Muscle of back (tissue), 11 donors: ENCODE measurements around the gene FHL2. TPM values are rescaled to one million over a fixed set of nuclear protein-coding genes. Genes with fewer than 3 reads are reported as not detected.

Source experiments
- DNase-seq, 3 donors: peaks; one replicate each; pipeline versions ENCODE4 v3.0.0 to v3.0.0-alpha.2; 2013
- polyA plus RNA-seq, 10 donors: library from polyadenylated mRNA; unstranded; fragments of 120-200 nt; gene quantifications; one replicate each; pipeline ENCODE4 v1.2.1, GENCODE V29; 2013; ENCODE audit not compliant: insufficient read length in 10 of 10

Gene FHL2
- polyA plus RNA-seq, 10 donors: 31.8 to 55.0 (median 42.9) TPM

- no peak for DNase-seq
These were observed 75.7 kb downstream of the FHL2 start for GRCh38 chr2:105323111-105323510.

- DNase-seq: no peak
These were observed 76.8 kb downstream of the FHL2 start for GRCh38 chr2:105321875-105322646.

DNA sequence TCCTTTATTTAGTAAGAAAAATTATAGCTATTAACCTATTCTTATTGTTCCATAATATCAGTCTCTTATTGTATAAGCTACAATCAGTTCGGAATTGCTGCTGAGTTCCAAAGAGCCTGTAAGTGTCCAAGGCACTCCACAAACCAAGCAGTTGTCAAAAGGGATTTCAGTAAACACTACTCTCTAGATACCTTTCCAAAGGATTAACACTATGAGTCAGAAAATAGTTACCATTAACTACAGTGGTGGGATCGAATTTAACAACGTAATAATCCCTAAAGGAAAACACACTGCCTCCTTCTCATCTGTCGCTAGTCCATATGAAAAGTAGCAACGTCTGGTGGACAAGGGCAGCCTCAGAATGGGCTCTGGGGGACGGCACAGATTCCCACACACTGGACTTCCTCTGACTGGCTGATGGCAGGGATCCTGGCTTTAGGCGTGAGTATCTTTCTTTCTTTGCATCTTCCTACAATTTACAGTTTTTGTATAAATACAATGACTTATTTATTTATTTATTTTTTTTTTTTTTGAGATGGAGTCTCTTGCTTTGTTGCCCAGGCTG, 78.1 kb downstream of the FHL2 start:
- DNase-seq: no peak

- DNase-seq: no peak
These were observed 80.9 kb downstream of the FHL2 start for GRCh38 chr2:105317937-105318336.

- no peak for DNase-seq
These were observed 83.5 kb downstream of the FHL2 start for GRCh38 chr2:105315314-105315713.

GRCh38 chr2:105313877-105314276, 85.0 kb downstream of the FHL2 start:
- no peak for DNase-seq

Other genes with a start within 250 kb of the FHL2 start
- under 1 TPM in 1 of 10 donors, not detected in 9; 0.09 TPM for gene GPR45, start 157.3 kb downstream of the FHL2 start, polyA plus RNA-seq
- 1 to 10 TPM; 7.3 to 10.0 (median 9.4) TPM for gene TGFBRAP1, start 69.3 kb downstream of the FHL2 start, polyA plus RNA-seq
- gene C2orf49, start 61.5 kb downstream of the FHL2 start, polyA plus RNA-seq: 10 to 100 TPM; 13.8 to 20.2 (median 16.5) TPM